Adrenal gland (tissue), 5 donors: ENCODE measurements around the gene CGGBP1.

Experiments used
- CTCF ChIP-seq, 6 experiments: fragments of 450-650 bp in 4 of 6; fragments of 200-600 bp in 2 of 6; sonication (generic) in 1 of 6; IDR thresholded peaks; 1 replicate in 5 of 6; 2 replicates in 1 of 6; pipeline versions ENCODE4 v1.5.1 to v1.8.0; 2016 to 2021; ENCODE audit warnings: antibody characterized with exemption in 6 of 6, mild to moderate bottlenecking in 2 of 6, moderate library complexity in 1 of 6
- POLR2A ChIP-seq, 2 donors: fragments of 450-650 bp; IDR thresholded peaks; one replicate each; pipeline ENCODE4 v1.6.1; 2017; ENCODE audit warnings: antibody characterized with exemption in 2 of 2, mild to moderate bottlenecking in 2 of 2, moderate library complexity in 1 of 2
- donor health status: DM: no; HTN: no; CAD: no.

- TF ChIP-seq POLR2A (IDR thresholded peaks at IDR 0.05) (no peak), CTCF (IDR thresholded peaks at IDR 0.05) (no peak)
These were observed 18.3 kb downstream of the CGGBP1 start for GRCh38 chr3:88040529-88040928.
